Naive B cell (primary cell): Measurements from ENCODE around the gene ARCN1. TPM values are rescaled to one million over a fixed set of nuclear protein-coding genes. Genes with fewer than 3 reads are reported as not detected.
"Not testable (repeated sequence)": the region's sequence is repeated elsewhere in the genome, so short reads cannot be mapped to it uniquely, and the experiment has no call there.

ENCODE experiments used
- ATAC-seq, 2 donors: fragments of 150-1000 bp; cut with Tn5 transposase; 2 replicates each; pipeline ENCODE4 v1.10.0; 2021; ENCODE audit warnings: low read depth in 2 of 2, mild to moderate bottlenecking in 2 of 2, moderate library complexity in 2 of 2
- DNase-seq: peaks from one replicate; pipeline ENCODE4 v3.0.0; 2022
- H3K27ac Mint-ChIP-seq, 6 donors: one replicate each; pipeline ENCODE4 v1.8.0; 2020 to 2022; ENCODE audit warnings: mild to moderate bottlenecking in 6 of 6, mixed read lengths in 6 of 6, moderate library complexity in 5 of 6, inconsistent platforms in 2 of 6
- H3K27me3 Mint-ChIP-seq, 3 donors: one replicate each; pipeline ENCODE4 v1.8.0; 2021 to 2022; ENCODE audit warnings: mixed read lengths in 3 of 3, mild to moderate bottlenecking in 1 of 3
- H3K36me3 Mint-ChIP-seq, 2 donors: one replicate each; pipeline ENCODE4 v1.8.0; 2020 to 2022; ENCODE audit warnings: mixed read lengths in 2 of 2, inconsistent platforms in 1 of 2, mild to moderate bottlenecking in 1 of 2
- H3K4me1 Mint-ChIP-seq, 3 donors: one replicate each; pipeline ENCODE4 v1.8.0; 2020 to 2022; ENCODE audit warnings: mixed read lengths in 3 of 3, inconsistent platforms in 1 of 3, mild to moderate bottlenecking in 1 of 3, moderate library complexity in 1 of 3
- H3K4me3 Mint-ChIP-seq, 8 donors: one replicate each; pipeline ENCODE4 v1.8.0; 2020 to 2022; ENCODE audit warnings: mild to moderate bottlenecking in 8 of 8, mixed read lengths in 8 of 8, moderate library complexity in 8 of 8, inconsistent platforms in 2 of 8
- H3K9me3 Mint-ChIP-seq, 7 donors: one replicate each; pipeline ENCODE4 v1.8.0; 2020 to 2022; ENCODE audit warnings: mixed read lengths in 7 of 7, mild to moderate bottlenecking in 5 of 7, inconsistent platforms in 2 of 7, moderate library complexity in 1 of 7
- polyA plus RNA-seq, 6 donors: library from polyadenylated mRNA; unstranded; fragments of 300-500 nt; fragmentation: Illumina TruSeq; gene quantifications; one replicate each; pipeline ENCODE4 v1.2.3, GENCODE V29; 2021; ENCODE audit warnings: low read depth in 6 of 6

ARCN1 gene
- polyA plus RNA-seq, 6 donors from 2014 or later: 97.1 to 135 (median 122) TPM

GRCh38 chr11:118610773-118611432 is 38.7 kb downstream of the ARCN1 start:
- peak; percentile 65 to 70 for ATAC-seq
- DNase-seq: peak; percentile 80
- peak overlapping the region; percentile 72 to 90 (median 84) for H3K4me3 Mint-ChIP-seq
- H3K27me3 Mint-ChIP-seq: peaks cover 23 to 60% (median 35%) of the 10 kb centered on the region in 3 donors
- H3K4me1 Mint-ChIP-seq: peaks cover 25 to 32% (median 31%) of the 10 kb centered on the region in 3 donors
- H3K36me3 Mint-ChIP-seq: no peaks in the 10 kb centered on the region
- H3K27ac Mint-ChIP-seq: peak overlapping the region in 3 of 6 donors; percentile 30 to 93 (median 38)
- H3K9me3 Mint-ChIP-seq: peaks cover 0 to 3% (median 0%) of the 10 kb centered on the region in 7 donors

GRCh38 chr11:118611433-118611795 is 39.2 kb downstream of the ARCN1 start:
- not testable (repeated sequence) for H3K36me3 Mint-ChIP-seq
- peak overlapping the region in 1 of 6 donors; percentile 93 for H3K27ac Mint-ChIP-seq
- H3K27me3 Mint-ChIP-seq: peaks cover 23 to 65% (median 40%) of the 10 kb centered on the region in 3 donors

GRCh38 chr11:118612378-118612777 is 40.2 kb downstream of the ARCN1 start:
- Mint-ChIP-seq H3K27me3 (peaks cover 23 to 71% (median 43%) of the 10 kb centered on the region in 3 donors), H3K9me3 (peaks cover 0 to 3% (median 0%) of the 10 kb centered on the region in 7 donors), H3K36me3 (no peaks in the 10 kb centered on the region), H3K4me1 (peaks cover 22 to 26% (median 26%) of the 10 kb centered on the region in 3 donors), H3K4me3 (peak overlapping the region in 1 of 8 donors; percentile 16), H3K27ac (no peak overlapping the region)
- ATAC-seq (no peak), DNase-seq (no peak)

More at GRCh38 chr11:118611433-118611795, 39.2 kb downstream of the ARCN1 start:
- peak overlapping the region in 5 of 8 donors; percentile 72 to 84 (median 81) for H3K4me3 Mint-ChIP-seq
- not testable (repeated sequence) for DNase-seq, ATAC-seq, H3K9me3 Mint-ChIP-seq
- peaks cover 25 to 32% (median 31%) of the 10 kb centered on the region in 3 donors for H3K4me1 Mint-ChIP-seq

- Mint-ChIP-seq H3K4me3 (no peak overlapping the region), H3K36me3 (no peaks in the 10 kb centered on the region), H3K27me3 (peaks cover 21 to 76% (median 37%) of the 10 kb centered on the region in 3 donors), H3K9me3 (no peaks in the 10 kb centered on the region), H3K27ac (no peak overlapping the region), H3K4me1 (peaks cover 11 to 15% (median 12%) of the 10 kb centered on the region in 3 donors)
- no peak for DNase-seq
- no peak for ATAC-seq
Observed at GRCh38 chr11:118614511-118614910, 42.3 kb downstream of the ARCN1 start.

- Mint-ChIP-seq H3K36me3 (no peaks in the 10 kb centered on the region), H3K4me1 (peaks cover 5 to 7% (median 7%) of the 10 kb centered on the region in 3 donors), H3K4me3 (peak overlapping the region in 1 of 8 donors; percentile 29), H3K27me3 (peaks cover 28 to 77% (median 36%) of the 10 kb centered on the region in 3 donors), H3K9me3 (no peaks in the 10 kb centered on the region), H3K27ac (no peak overlapping the region)
- no peak for ATAC-seq
- DNase-seq: no peak
Observed at GRCh38 chr11:118615282-118615975, 43.2 kb downstream of the ARCN1 start.

GRCh38 chr11:118615976-118616371 is 43.8 kb downstream of the ARCN1 start:
- Mint-ChIP-seq H3K27me3 (peaks cover 33 to 81% (median 42%) of the 10 kb centered on the region in 3 donors), H3K9me3 (no peaks in the 10 kb centered on the region), H3K4me1 (peaks cover 4 to 11% (median 9%) of the 10 kb centered on the region in 3 donors), H3K27ac (no peak overlapping the region), H3K36me3 (no peaks in the 10 kb centered on the region), H3K4me3 (no peak overlapping the region)
- DNase-seq (no peak), ATAC-seq (no peak)

GRCh38 chr11:118618115-118618990 is 46.1 kb downstream of the ARCN1 start:
- Mint-ChIP-seq H3K4me1 (peaks cover 0 to 9% (median 9%) of the 10 kb centered on the region in 3 donors), H3K4me3 (peak overlapping the region in 2 of 8 donors; percentile 3 to 59), H3K9me3 (no peaks in the 10 kb centered on the region), H3K36me3 (no peaks in the 10 kb centered on the region), H3K27ac (no peak overlapping the region), H3K27me3 (peaks cover 37 to 84% (median 61%) of the 10 kb centered on the region in 3 donors)
- ATAC-seq: no peak
- no peak for DNase-seq

- Mint-ChIP-seq H3K27me3 (peaks cover 34 to 84% (median 55%) of the 10 kb centered on the region in 3 donors), H3K9me3 (peaks cover 0 to 1% (median 0%) of the 10 kb centered on the region in 7 donors), H3K27ac (no peak overlapping the region), H3K36me3 (no peaks in the 10 kb centered on the region), H3K4me3 (peak overlapping the region in 1 of 8 donors; percentile 59), H3K4me1 (peaks cover 0 to 9% (median 9%) of the 10 kb centered on the region in 3 donors)
- DNase-seq: no peak
- no peak for ATAC-seq
Observed at GRCh38 chr11:118618991-118619375, 46.8 kb downstream of the ARCN1 start.

GRCh38 chr11:118619444-118620197 is 47.4 kb downstream of the ARCN1 start:
- peaks cover 33 to 80% (median 53%) of the 10 kb centered on the region in 3 donors for H3K27me3 Mint-ChIP-seq
- DNase-seq (no peak), ATAC-seq (no peak)
- H3K27ac Mint-ChIP-seq: peak overlapping the region in 1 of 6 donors; percentile 51
- H3K4me3 Mint-ChIP-seq: peak overlapping the region in 1 of 8 donors; percentile 7
- H3K9me3 Mint-ChIP-seq: peaks cover 0 to 1% (median 0%) of the 10 kb centered on the region in 7 donors
- peaks cover 0 to 9% (median 9%) of the 10 kb centered on the region in 3 donors for H3K4me1 Mint-ChIP-seq
- H3K36me3 Mint-ChIP-seq: no peaks in the 10 kb centered on the region

GRCh38 chr11:118620529-118621070 is 48.4 kb downstream of the ARCN1 start:
- Mint-ChIP-seq H3K27me3 (peaks cover 28 to 70% (median 46%) of the 10 kb centered on the region in 3 donors), H3K4me1 (peaks cover 0 to 9% (median 7%) of the 10 kb centered on the region in 3 donors), H3K36me3 (no peaks in the 10 kb centered on the region), H3K4me3 (peak overlapping the region in 6 of 8 donors; percentile 61 to 74 (median 67)), H3K27ac (peak overlapping the region in 1 of 6 donors; percentile 10), H3K9me3 (peaks cover 0 to 1% (median 0%) of the 10 kb centered on the region in 7 donors)
- DNase-seq: no peak
- no peak for ATAC-seq

- peak overlapping the region in 1 of 6 donors; percentile 10 for H3K27ac Mint-ChIP-seq
Observed at GRCh38 chr11:118621071-118621783, 49.0 kb downstream of the ARCN1 start.

More at GRCh38 chr11:118621071-118621783, 49.0 kb downstream of the ARCN1 start:
- peak overlapping the region in 7 of 8 donors; percentile 61 to 89 (median 74) for H3K4me3 Mint-ChIP-seq
- ATAC-seq: peak; percentile 30 to 61
- peaks cover 27 to 64% (median 39%) of the 10 kb centered on the region in 3 donors for H3K27me3 Mint-ChIP-seq
- peaks cover 0 to 9% (median 7%) of the 10 kb centered on the region in 3 donors for H3K4me1 Mint-ChIP-seq
- peaks cover 0 to 1% (median 0%) of the 10 kb centered on the region in 7 donors for H3K9me3 Mint-ChIP-seq
- DNase-seq: no peak
- H3K36me3 Mint-ChIP-seq: no peaks in the 10 kb centered on the region
